HEK293T (cell line): ENCODE results near the gene TTBK1.

Source experiments
- HDGF ChIP-seq: fragments of 450-650 bp; IDR thresholded peaks from 2 replicates; pipeline ENCODE4 v1.6.1; 2017; ENCODE audit warnings: antibody characterized with exemption, borderline replicate concordance
- NFRKB ChIP-seq: fragments of 450-650 bp; IDR thresholded peaks from 2 replicates; pipeline ENCODE4 v1.6.1; 2016; ENCODE audit warnings: mild to moderate bottlenecking, moderate library complexity
- SP1 ChIP-seq: fragments of 450-650 bp; IDR thresholded peaks from 2 replicates; pipeline ENCODE4 v1.6.1; 2017
- SUZ12 ChIP-seq: fragments of 450-650 bp; IDR thresholded peaks from 2 replicates; pipeline ENCODE4 v1.6.1; 2016; ENCODE audit warnings: mild to moderate bottlenecking
- ZNF384 ChIP-seq: fragments of 450-650 bp; IDR thresholded peaks from 2 replicates; pipeline ENCODE4 v1.6.1; 2016

DNA sequence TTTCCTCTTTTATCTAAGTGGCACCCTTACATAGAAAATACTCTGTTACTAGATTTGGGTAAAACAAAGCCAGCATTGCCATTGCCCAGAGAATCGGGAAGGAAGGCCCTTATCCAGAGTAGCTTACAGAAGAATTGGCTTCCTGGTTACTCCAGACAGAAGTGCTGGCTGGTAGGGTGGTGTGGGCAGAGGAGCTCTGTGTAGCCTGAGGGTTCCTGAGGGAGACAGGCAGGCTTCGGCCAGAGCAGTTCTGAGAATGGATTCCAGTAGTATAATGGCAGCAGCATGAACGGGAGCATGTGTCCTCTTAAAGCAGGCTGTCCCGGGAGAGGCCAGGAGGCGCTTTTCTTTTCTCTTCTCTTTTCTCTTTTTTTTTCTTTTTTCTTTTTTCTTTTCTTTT lies 49.4 kb upstream of the TTBK1 start:
- TF ChIP-seq SUZ12 (no peak), NFRKB (no peak), HDGF (no peak), ZNF384 (no peak), SP1 (no peak)
